ENCODE data around the gene CHODL. TPM values are rescaled to one million over a fixed set of nuclear protein-coding genes. Genes with fewer than 3 reads are reported as not detected.

Gene CHODL
- polyA plus RNA-seq, 2 of the 4 experiments (the other 2 are of a cell fraction), result not detected

DNA sequence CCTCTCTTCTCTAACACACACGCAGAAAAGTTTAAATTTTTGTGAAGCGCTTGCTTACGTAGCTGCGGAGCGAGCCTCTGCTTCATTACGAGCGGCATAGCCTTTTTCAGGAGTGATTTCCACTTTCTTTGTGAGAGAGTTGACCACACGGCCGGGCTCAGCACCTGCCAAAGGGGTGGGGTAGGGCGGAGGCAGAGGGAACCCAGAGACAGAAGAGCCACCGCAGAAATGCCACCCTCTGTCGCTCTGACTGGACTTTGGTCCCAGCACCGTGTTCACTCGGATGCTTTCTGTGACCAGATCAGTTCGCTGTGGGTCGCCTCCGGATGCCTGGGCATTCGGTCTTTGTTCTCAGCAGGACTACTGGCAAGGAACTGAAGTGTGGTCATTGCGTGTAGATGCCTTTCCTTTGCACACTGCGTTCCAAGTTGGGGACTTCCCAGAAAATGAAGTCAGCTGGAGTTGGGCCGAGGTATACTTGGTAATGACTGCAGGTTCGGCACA lies 883 bp downstream of the CHODL start:
- ChIA-PET POLR2A (no interaction called here), CTCF (no interaction called here)
- 20% methylated on average over 12 of the region's 22 CpGs for WGBS (ENCODE audit: missing lambda C conversion rate)
- DNase-seq (ENCODE audit: low read depth in 1 of 2, low spot score in 1 of 2) (no peak), FAIRE-seq (no peak), ATAC-seq (no peak)
- TF ChIP-seq HOXA7 (CRISPR knock-in tag; IDR thresholded peaks at IDR 0.05) (no peak), CEBPB (IDR thresholded peaks at IDR 0.05) (no peak), KDM5A (IDR thresholded peaks at IDR 0.05) (no peak), KDM1A (IDR thresholded peaks at IDR 0.05; ENCODE audit: low read depth) (no peak), FOSL2 (IDR thresholded peaks at IDR 0.05) (no peak), FOSL2 (CRISPR knock-in tag; IDR thresholded peaks at IDR 0.05) (no peak), MAFK (IDR thresholded peaks at IDR 0.05; ENCODE audit: partially characterized antibody) (no peak), SREBF2 (IDR thresholded peaks at IDR 0.05) (no peak), ZFP36 (IDR thresholded peaks at IDR 0.05; ENCODE audit: borderline replicate concordance, partially characterized antibody) (no peak), RNF2 (IDR thresholded peaks at IDR 0.05; ENCODE audit: borderline replicate concordance, low read depth) (no peak), USF2 (IDR thresholded peaks at IDR 0.05) (no peak), CBX2 (IDR thresholded peaks at IDR 0.05; ENCODE audit: borderline replicate concordance, low read depth) (no peak), HEYL (CRISPR knock-in tag; IDR thresholded peaks at IDR 0.05) (no peak), HDAC2 (IDR thresholded peaks at IDR 0.05) (no peak), POLR2A (IDR thresholded peaks at IDR 0.05; ENCODE audit: low read length) (no peak), E2F6 (IDR thresholded peaks at IDR 0.05; ENCODE audit: borderline replicate concordance, low read depth) (no peak), BHLHE40 (IDR thresholded peaks at IDR 0.05; ENCODE audit: low read depth, low read length) (no peak), MAZ (IDR thresholded peaks at IDR 0.05; ENCODE audit: borderline replicate concordance, low read depth, low read length) (no peak), CHD2 (IDR thresholded peaks at IDR 0.05; ENCODE audit: low read length, partially characterized antibody) (no peak)
- TF ChIP-seq, protein P1, sequence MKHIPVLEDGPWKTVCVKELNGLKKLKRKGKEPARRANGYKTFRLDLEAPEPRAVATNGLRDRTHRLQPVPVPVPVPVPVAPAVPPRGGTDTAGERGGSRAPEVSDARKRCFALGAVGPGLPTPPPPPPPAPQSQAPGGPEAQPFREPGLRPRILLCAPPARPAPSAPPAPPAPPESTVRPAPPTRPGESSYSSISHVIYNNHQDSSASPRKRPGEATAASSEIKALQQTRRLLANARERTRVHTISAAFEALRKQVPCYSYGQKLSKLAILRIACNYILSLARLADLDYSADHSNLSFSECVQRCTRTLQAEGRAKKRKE (CRISPR knock-in tag; IDR thresholded peaks at IDR 0.05; ENCODE audit: low read depth), result no peak
- Histone ChIP-seq H3K27ac (no peak overlapping the region), H3K4me2 (peak overlapping the region; percentile 47; the same call in 2 of the 3 replicates), H3K9me3 (no peaks in the 10 kb centered on the region), H3K4me1 (no peaks in the 10 kb centered on the region), H3K4me3 (no peak overlapping the region; the same call in 2 of the 3 replicates)

GRCh38 chr21:18248171-18248570 lies 3.5 kb downstream of the CHODL start:
- ATAC-seq, result no peak

DNA sequence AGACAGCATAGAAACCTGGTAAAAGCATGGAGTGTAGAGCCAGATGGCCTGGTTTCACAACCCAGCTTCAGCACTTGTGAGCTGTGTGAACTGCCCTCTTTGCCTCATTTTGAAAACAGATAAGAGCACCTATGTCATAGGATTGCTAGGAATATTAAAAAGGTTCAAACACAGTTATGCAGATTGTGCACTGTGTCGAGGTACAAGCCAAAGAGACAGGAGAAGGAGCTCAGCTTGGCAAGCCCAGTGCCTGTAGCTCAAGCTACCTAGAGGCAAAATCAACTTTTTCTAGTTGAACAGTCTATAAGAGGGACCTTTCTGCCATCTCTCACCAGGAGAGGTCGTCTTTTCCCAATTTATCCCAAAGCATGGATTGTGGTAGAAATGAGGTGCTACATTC lies 5.0 kb downstream of the CHODL start:
- Histone ChIP-seq H3K4me3 (no peak overlapping the region), H3K9me3 (no peaks in the 10 kb centered on the region), H3K27ac (no peak overlapping the region), H3K4me2 (no peak overlapping the region), H3K4me1 (no peaks in the 10 kb centered on the region)
- 5% methylated on average over 2 of the region's 2 CpGs for WGBS (ENCODE audit: missing lambda C conversion rate)
- CTCF ChIA-PET, result no interaction called here
- DNase-seq (ENCODE audit: low read depth in 1 of 2, low spot score in 1 of 2), result no peak
- no peak for ATAC-seq
- POLR2A ChIA-PET, result no interaction called here
- no peak for FAIRE-seq
- TF ChIP-seq, protein P2, sequence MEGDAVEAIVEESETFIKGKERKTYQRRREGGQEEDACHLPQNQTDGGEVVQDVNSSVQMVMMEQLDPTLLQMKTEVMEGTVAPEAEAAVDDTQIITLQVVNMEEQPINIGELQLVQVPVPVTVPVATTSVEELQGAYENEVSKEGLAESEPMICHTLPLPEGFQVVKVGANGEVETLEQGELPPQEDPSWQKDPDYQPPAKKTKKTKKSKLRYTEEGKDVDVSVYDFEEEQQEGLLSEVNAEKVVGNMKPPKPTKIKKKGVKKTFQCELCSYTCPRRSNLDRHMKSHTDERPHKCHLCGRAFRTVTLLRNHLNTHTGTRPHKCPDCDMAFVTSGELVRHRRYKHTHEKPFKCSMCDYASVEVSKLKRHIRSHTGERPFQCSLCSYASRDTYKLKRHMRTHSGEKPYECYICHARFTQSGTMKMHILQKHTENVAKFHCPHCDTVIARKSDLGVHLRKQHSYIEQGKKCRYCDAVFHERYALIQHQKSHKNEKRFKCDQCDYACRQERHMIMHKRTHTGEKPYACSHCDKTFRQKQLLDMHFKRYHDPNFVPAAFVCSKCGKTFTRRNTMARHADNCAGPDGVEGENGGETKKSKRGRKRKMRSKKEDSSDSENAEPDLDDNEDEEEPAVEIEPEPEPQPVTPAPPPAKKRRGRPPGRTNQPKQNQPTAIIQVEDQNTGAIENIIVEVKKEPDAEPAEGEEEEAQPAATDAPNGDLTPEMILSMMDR (IDR thresholded peaks at IDR 0.05), result no peak
- no peak for TF ChIP-seq RAD21 (conservative IDR thresholded peaks at IDR 0.05 in 1 of 2, IDR thresholded peaks at IDR 0.05 in 1 of 2)
- no peak for TF ChIP-seq RCOR1 (IDR thresholded peaks at IDR 0.05; ENCODE audit: low read depth, low read length)
- TF ChIP-seq ESRRA (IDR thresholded peaks at IDR 0.05; ENCODE audit: borderline replicate concordance, low read length), result no peak
- TF ChIP-seq CBX2 (IDR thresholded peaks at IDR 0.05; ENCODE audit: borderline replicate concordance, low read depth), result no peak
- TF ChIP-seq EP300 (IDR thresholded peaks at IDR 0.05), result no peak
- TF ChIP-seq RNF2 (IDR thresholded peaks at IDR 0.05; ENCODE audit: borderline replicate concordance, low read depth), result no peak
- no peak for TF ChIP-seq ZC3H11A (IDR thresholded peaks at IDR 0.05)
- no peak for TF ChIP-seq TFCP2L1 (CRISPR knock-in tag; IDR thresholded peaks at IDR 0.05)
- no peak for TF ChIP-seq HOXA7 (CRISPR knock-in tag; IDR thresholded peaks at IDR 0.05)
- TF ChIP-seq HOXB5 (CRISPR knock-in tag; IDR thresholded peaks at IDR 0.05), result no peak
- TF ChIP-seq MAZ (IDR thresholded peaks at IDR 0.05; ENCODE audit: borderline replicate concordance, low read depth, low read length), result no peak
- no peak for TF ChIP-seq HOXB13 (CRISPR knock-in tag; IDR thresholded peaks at IDR 0.05; ENCODE audit: low read depth)
- no peak for TF ChIP-seq CHD4 (IDR thresholded peaks at IDR 0.05; ENCODE audit: borderline replicate concordance)
- TF ChIP-seq ZNF302 (CRISPR knock-in tag; IDR thresholded peaks at IDR 0.05), result no peak

More at GRCh38 chr21:18248171-18248570, 3.5 kb downstream of the CHODL start:
- no peak for DNase-seq (ENCODE audit: low read depth in 1 of 2, low spot score in 1 of 2)
- FAIRE-seq, result no peak
- CTCF ChIA-PET, result no interaction called here
- TF ChIP-seq MAFK (IDR thresholded peaks at IDR 0.05; ENCODE audit: partially characterized antibody) (peak; percentile 91), CHD2 (IDR thresholded peaks at IDR 0.05; ENCODE audit: low read length, partially characterized antibody) (no peak)
- H3K4me2 ChIP-seq, result no peak overlapping the region
- H3K4me1 ChIP-seq, result no peaks in the 10 kb centered on the region
- no peak overlapping the region for H3K27ac ChIP-seq
- 36% methylated on average over 1 of the region's 1 CpG for WGBS (ENCODE audit: missing lambda C conversion rate)
- no peak overlapping the region for H3K4me3 ChIP-seq
- no peaks in the 10 kb centered on the region for H3K9me3 ChIP-seq
- POLR2A ChIA-PET, result no interaction called here
